ENCODE results near the gene KCNF1. TPM values are rescaled to one million over a fixed set of nuclear protein-coding genes. Genes with fewer than 3 reads are reported as not detected.

KCNF1 gene
- total and polyA plus RNA-seq, 4 donors = 0.09 TPM; not detected in 3

DNA sequence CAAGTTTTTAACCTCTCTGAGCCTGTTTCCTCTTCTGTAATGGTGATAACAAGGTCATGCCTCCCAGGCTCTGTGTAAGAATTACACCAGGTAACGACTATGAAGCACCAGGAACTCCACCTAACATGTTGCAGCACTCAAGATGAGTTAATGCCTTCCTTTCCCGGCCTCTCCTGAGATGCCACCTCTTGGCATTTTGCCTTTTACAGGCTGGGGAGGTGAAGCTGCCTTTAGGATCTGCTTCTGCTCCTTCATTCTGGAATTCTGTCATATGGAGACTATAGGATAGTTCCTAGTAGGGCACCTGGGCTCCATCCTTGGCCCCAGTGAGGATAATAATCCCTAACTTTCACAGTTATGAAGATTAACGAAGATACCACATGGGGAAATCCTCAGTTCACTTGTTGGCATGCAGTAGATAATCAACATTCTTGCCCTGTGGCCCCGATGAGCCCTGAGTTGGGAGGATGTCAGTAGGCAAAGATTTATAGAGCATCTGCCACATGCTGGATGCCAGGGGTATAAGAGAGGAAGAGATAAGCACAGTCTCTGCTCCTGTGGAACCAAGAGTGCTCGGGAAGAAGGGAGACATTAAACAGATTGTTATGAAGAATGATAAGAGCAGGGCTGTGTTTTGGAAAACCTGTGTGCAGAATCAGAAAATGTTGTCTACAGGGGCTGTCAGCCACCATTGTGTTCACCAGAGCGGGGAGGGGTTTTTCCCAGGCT lies 43.9 kb upstream of the KCNF1 start:
- Histone ChIP-seq H3K27me3 (ENCODE audit: control insufficient read depth in 4 of 4, insufficient read depth in 4 of 4, low read length in 3 of 4) (peaks cover 0 to 2% (median 0%) of the 10 kb centered on the region in 4 donors), H3K36me3 (ENCODE audit: control insufficient read depth in 4 of 4, insufficient read depth in 3 of 4, low read depth in 1 of 4, low read length in 3 of 4) (no peaks in the 10 kb centered on the region), H3K9ac (ENCODE audit: low read depth in 1 of 2, low read length in 2 of 2) (no peak overlapping the region), H3K4me1 (ENCODE audit: control insufficient read depth in 4 of 4, insufficient read depth in 4 of 4, low read length in 3 of 4) (no peaks in the 10 kb centered on the region), H3K27ac (ENCODE audit: low read depth in 1 of 2, low read length in 2 of 2) (no peak overlapping the region), H3K9me3 (ENCODE audit: control insufficient read depth in 4 of 4, low read length in 3 of 4) (peaks cover 0 to 2% (median 0%) of the 10 kb centered on the region in 4 donors), H3K4me3 (ENCODE audit: low read depth in 1 of 3, low read length in 3 of 3) (no peak overlapping the region)
- TF ChIP-seq, protein P1, sequence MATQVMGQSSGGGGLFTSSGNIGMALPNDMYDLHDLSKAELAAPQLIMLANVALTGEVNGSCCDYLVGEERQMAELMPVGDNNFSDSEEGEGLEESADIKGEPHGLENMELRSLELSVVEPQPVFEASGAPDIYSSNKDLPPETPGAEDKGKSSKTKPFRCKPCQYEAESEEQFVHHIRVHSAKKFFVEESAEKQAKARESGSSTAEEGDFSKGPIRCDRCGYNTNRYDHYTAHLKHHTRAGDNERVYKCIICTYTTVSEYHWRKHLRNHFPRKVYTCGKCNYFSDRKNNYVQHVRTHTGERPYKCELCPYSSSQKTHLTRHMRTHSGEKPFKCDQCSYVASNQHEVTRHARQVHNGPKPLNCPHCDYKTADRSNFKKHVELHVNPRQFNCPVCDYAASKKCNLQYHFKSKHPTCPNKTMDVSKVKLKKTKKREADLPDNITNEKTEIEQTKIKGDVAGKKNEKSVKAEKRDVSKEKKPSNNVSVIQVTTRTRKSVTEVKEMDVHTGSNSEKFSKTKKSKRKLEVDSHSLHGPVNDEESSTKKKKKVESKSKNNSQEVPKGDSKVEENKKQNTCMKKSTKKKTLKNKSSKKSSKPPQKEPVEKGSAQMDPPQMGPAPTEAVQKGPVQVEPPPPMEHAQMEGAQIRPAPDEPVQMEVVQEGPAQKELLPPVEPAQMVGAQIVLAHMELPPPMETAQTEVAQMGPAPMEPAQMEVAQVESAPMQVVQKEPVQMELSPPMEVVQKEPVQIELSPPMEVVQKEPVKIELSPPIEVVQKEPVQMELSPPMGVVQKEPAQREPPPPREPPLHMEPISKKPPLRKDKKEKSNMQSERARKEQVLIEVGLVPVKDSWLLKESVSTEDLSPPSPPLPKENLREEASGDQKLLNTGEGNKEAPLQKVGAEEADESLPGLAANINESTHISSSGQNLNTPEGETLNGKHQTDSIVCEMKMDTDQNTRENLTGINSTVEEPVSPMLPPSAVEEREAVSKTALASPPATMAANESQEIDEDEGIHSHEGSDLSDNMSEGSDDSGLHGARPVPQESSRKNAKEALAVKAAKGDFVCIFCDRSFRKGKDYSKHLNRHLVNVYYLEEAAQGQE (IDR thresholded peaks at IDR 0.05) = no peak
- no peak for TF ChIP-seq SP1 (IDR thresholded peaks at IDR 0.05)
- TF ChIP-seq, protein P2, sequence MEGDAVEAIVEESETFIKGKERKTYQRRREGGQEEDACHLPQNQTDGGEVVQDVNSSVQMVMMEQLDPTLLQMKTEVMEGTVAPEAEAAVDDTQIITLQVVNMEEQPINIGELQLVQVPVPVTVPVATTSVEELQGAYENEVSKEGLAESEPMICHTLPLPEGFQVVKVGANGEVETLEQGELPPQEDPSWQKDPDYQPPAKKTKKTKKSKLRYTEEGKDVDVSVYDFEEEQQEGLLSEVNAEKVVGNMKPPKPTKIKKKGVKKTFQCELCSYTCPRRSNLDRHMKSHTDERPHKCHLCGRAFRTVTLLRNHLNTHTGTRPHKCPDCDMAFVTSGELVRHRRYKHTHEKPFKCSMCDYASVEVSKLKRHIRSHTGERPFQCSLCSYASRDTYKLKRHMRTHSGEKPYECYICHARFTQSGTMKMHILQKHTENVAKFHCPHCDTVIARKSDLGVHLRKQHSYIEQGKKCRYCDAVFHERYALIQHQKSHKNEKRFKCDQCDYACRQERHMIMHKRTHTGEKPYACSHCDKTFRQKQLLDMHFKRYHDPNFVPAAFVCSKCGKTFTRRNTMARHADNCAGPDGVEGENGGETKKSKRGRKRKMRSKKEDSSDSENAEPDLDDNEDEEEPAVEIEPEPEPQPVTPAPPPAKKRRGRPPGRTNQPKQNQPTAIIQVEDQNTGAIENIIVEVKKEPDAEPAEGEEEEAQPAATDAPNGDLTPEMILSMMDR (IDR thresholded peaks at IDR 0.05; ENCODE audit: low read depth, low read length, missing input control) = no peak
- TF ChIP-seq FOXA2 (IDR thresholded peaks at IDR 0.05) = no peak
- no peak for TF ChIP-seq RAD21 (IDR thresholded peaks at IDR 0.05)
- no peak for TF ChIP-seq JUND (IDR thresholded peaks at IDR 0.05)
- TF ChIP-seq TAF1 (conservative IDR thresholded peaks at IDR 0.05) = no peak
- TF ChIP-seq, protein P3, sequence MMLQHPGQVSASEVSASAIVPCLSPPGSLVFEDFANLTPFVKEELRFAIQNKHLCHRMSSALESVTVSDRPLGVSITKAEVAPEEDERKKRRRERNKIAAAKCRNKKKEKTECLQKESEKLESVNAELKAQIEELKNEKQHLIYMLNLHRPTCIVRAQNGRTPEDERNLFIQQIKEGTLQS (IDR thresholded peaks at IDR 0.05) = no peak
- no peak for TF ChIP-seq HNF4A (conservative IDR thresholded peaks at IDR 0.05)
- TF ChIP-seq YY1 (IDR thresholded peaks at IDR 0.05) = no peak
- no peak for TF ChIP-seq HNF4G (IDR thresholded peaks at IDR 0.05)
- TF ChIP-seq FOXA1 (IDR thresholded peaks at IDR 0.05) = no peak
- WGBS = 84% methylated on average over 6 of the region's 6 CpGs
- no peak for DNase-seq (ENCODE audit: low spot score)

DNA sequence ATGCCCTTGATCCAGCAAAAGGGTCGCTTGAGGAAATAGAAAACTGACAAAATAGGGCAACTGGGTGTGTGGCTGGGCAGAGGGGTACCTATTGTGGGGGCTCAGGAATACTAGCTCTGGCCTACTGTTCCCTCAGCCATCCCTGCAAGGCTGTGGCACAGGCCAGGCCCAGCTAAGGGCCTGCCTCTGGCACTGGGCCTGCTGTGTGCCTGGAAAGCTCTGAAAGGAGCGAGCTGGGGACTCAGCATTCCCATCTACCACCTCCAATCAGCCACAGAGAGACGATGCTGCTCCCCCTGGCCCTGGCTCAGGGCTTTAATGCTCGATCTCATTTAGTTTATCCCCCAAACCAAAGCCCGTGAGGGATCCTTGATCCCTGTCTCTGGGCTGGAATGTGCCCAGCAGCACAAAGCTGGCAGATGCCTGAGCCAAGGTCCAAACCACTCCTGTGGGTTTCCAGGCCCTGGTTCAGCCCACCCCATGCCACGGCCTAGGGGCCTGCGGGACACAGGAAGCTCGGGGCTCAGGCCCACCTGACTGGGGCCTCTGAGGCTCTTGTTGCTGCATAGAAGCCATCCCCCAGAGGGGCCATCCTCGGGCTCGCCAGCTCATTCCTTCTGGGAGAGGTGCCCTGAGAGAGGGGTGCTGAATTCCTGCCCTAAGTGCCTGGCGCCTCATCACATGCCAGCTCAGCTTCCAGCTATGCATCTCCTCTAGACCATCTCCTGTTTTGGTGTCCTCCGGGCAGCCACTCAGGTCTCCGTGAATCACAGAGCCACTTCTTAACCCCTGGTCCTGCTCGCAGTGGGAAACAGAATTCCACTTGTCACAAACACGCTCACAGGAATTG lies 43.0 kb upstream of the KCNF1 start:
- peaks cover 0 to 2% (median 0%) of the 10 kb centered on the region in 4 donors for H3K9me3 ChIP-seq (ENCODE audit: control insufficient read depth in 4 of 4, low read length in 3 of 4)
- DNase-seq (ENCODE audit: low spot score) = no peak
- H3K27me3 ChIP-seq (ENCODE audit: control insufficient read depth in 4 of 4, insufficient read depth in 4 of 4, low read length in 3 of 4) = peaks cover 0 to 2% (median 0%) of the 10 kb centered on the region in 4 donors
- no peaks in the 10 kb centered on the region for H3K4me1 ChIP-seq (ENCODE audit: control insufficient read depth in 4 of 4, insufficient read depth in 4 of 4, low read length in 3 of 4)
- H3K36me3 ChIP-seq (ENCODE audit: control insufficient read depth in 4 of 4, insufficient read depth in 3 of 4, low read depth in 1 of 4, low read length in 3 of 4) = no peaks in the 10 kb centered on the region
- H3K9ac ChIP-seq (ENCODE audit: low read depth in 1 of 2, low read length in 2 of 2) = no peak overlapping the region
- no peak overlapping the region for H3K27ac ChIP-seq (ENCODE audit: low read depth in 1 of 2, low read length in 2 of 2)
- 93% methylated on average over 15 of the region's 15 CpGs for WGBS
- no peak overlapping the region for H3K4me3 ChIP-seq (ENCODE audit: low read depth in 1 of 3, low read length in 3 of 3)
- TF ChIP-seq, protein P2 (IDR thresholded peaks at IDR 0.05; ENCODE audit: low read depth, low read length, missing input control) = no peak
- TF ChIP-seq HNF4A (conservative IDR thresholded peaks at IDR 0.05) (no peak), FOXA2 (IDR thresholded peaks at IDR 0.05) (no peak), NR2F2 (IDR thresholded peaks at IDR 0.05) (no peak), HNF4G (IDR thresholded peaks at IDR 0.05) (no peak), EGR1 (IDR thresholded peaks at IDR 0.05; ENCODE audit: low read depth in 2 of 2) (no peak)
